NOMO-1 (cell line): ENCODE results near the gene NFATC4.

Experiments used
- DNase-seq, 2 experiments: peaks; one replicate each; lab custom pipeline; 2025; ENCODE audit not compliant: unreplicated experiment in 2 of 2; lab: John Stamatoyannopoulos, UW

Gene NFATC4

GRCh38 chr14:24406416-24406815 is 38.4 kb downstream of the NFATC4 start:
- DNase-seq: no peak

GRCh38 chr14:24407608-24408325 is 39.8 kb downstream of the NFATC4 start:
- no peak for DNase-seq

GRCh38 chr14:24408764-24409163 is 40.8 kb downstream of the NFATC4 start:
- no peak for DNase-seq

- no peak for DNase-seq
Observed at GRCh38 chr14:24409192-24409591, 41.2 kb downstream of the NFATC4 start.

GRCh38 chr14:24409956-24410355 is 42.0 kb downstream of the NFATC4 start:
- no peak for DNase-seq

GRCh38 chr14:24411443-24412389 is 43.7 kb downstream of the NFATC4 start:
- DNase-seq: peak; percentile 20 to 32

GRCh38 chr14:24414077-24414476 is 46.1 kb downstream of the NFATC4 start:
- no peak for DNase-seq

GRCh38 chr14:24414732-24415420 is 46.9 kb downstream of the NFATC4 start:
- no peak for DNase-seq

GRCh38 chr14:24415421-24416253 is 47.7 kb downstream of the NFATC4 start:
- DNase-seq: no peak

- no peak for DNase-seq
Observed at GRCh38 chr14:24416254-24416931, 48.4 kb downstream of the NFATC4 start.

- no peak for DNase-seq
Observed at GRCh38 chr14:24416932-24417619, 49.1 kb downstream of the NFATC4 start.

GRCh38 chr14:24417832-24418491 is 50.0 kb downstream of the NFATC4 start:
- no peak for DNase-seq

GRCh38 chr14:24418492-24418873 is 50.5 kb downstream of the NFATC4 start:
- no peak for DNase-seq

- DNase-seq: peak in 1 of 2 experiments; percentile 11
Observed at GRCh38 chr14:24422261-24422660, 54.3 kb downstream of the NFATC4 start.

GRCh38 chr14:24422694-24423601 is 55.0 kb downstream of the NFATC4 start:
- DNase-seq: no peak

GRCh38 chr14:24425704-24426103 is 57.7 kb downstream of the NFATC4 start:
- no peak for DNase-seq

- DNase-seq: no peak
Observed at GRCh38 chr14:24426150-24426911, 58.3 kb downstream of the NFATC4 start.
